C4-2B (cell line): ENCODE results near the gene PGLYRP3.

Experiments
- CTCF ChIP-seq: fragments of 450-650 bp; conservative IDR thresholded peaks from 2 replicates; pipeline ENCODE4 v1.5.1; 2017; ENCODE audit warnings: mild to moderate bottlenecking
- ZFX ChIP-seq: fragments of 450-650 bp; IDR thresholded peaks from 2 replicates; pipeline ENCODE4 v1.6.1; 2017

- no peak for TF ChIP-seq CTCF
- no peak for TF ChIP-seq ZFX
Observed at GRCh38 chr1:153342178-153342577, 29.4 kb upstream of the PGLYRP3 start.
